HG03139 (cell line): ENCODE measurements around the gene SSPN.

ENCODE experiments used
- ATAC-seq: cut with Tn5 transposase; IDR thresholded peaks from one replicate; pipeline ENCODE4 v1.9.1; 2021; ENCODE audit not compliant: unreplicated experiment

The SSPN gene

DNA sequence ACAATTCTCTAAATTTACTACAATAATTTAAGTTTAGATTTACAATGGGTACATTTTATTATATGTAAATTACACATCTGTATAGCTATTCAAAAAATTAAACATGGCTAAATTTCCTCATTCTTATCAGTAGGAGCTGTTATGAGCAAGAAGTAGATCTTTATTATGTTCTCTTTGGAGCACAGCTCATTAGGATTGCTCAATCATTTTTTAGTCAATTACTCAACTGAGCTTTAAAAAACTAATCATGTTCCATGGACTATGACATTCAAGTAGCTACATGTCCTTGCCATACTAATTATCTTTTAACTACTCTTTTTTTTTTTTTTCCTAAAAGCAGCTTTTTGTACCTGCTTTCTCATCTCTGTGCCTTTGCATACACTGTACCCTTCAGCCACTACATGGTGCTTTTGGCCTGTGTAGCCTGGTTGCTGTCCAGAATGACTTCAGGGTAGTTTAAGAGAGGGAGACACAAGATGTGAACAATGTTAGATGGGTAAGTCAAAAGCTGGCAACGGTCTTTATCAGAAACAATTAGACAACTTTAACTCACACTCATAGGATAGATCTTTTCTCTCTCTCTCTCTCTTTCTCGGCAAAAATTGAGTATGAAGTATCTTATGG is 69.0 kb downstream of the SSPN start:
- no peak for ATAC-seq

DNA sequence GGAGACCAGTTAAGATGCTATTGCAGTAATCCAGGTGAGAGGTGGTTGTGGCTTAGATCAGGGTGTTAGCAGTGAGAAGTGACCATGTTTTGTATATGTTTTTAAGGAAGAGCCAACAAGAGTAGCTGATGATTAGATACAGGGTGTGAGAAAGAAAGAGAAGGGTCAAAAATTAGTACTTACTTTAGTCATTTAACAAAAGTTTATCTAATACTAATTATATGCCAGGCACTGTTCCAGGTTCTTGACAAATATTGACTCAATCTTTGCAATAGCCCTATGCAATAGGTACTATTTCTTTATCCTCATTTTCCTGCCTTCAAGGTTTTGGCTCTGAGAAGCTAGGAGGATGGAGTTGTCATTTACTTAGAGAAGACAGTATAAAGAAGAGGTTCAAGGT is 70.2 kb downstream of the SSPN start:
- no peak for ATAC-seq

DNA sequence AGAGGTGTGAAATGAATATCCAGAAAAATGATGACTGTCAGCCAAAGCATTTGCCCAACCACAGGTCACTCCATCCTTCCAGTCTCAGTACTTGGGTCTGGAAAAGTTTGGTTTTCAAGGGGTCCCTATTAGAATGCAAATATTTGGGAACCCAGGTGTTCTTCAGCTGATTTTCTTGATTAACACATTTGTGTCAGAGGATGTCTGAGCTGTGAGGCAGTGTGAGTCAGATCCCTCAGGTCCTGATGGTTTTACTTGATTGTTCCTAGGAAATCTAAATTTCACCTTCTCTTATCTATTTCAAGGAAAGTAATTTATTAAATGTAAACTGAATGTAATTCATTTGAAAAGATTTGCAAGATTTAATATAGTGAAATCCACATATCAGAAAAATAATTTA is 71.5 kb downstream of the SSPN start:
- ATAC-seq: no peak

DNA sequence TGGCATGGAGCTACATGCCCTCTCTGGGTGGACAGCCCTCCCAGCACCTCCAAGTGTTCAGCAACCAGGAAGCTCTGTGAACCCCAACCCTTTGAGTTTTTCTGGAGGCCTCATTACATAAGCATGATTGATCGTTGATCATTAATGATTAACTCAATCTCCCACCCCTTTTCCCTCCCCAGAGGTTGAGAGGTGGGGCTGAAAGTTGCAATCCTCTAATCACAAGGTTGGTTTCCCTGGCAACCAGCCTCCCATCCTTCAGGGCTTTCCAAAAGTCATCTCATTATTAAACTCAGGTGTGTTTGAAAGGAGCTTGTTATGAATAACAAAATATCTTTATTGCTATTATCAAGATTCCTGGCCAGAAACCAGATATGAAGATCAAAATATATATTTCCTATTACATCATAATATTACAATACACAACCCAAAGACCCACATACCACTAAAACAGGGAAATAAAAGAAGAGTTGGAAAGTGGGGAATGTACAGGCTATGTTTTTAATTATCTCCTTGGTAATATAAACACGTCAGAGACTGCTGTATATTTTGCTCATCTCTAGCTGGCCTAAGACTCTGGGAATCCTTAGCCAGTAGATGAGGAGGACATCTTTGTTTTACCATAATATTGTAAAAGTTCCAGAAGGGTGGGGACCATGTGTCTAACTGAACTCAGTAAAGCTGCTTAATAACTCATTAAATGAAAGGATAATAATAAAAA is 73.6 kb downstream of the SSPN start:
- no peak for ATAC-seq

DNA sequence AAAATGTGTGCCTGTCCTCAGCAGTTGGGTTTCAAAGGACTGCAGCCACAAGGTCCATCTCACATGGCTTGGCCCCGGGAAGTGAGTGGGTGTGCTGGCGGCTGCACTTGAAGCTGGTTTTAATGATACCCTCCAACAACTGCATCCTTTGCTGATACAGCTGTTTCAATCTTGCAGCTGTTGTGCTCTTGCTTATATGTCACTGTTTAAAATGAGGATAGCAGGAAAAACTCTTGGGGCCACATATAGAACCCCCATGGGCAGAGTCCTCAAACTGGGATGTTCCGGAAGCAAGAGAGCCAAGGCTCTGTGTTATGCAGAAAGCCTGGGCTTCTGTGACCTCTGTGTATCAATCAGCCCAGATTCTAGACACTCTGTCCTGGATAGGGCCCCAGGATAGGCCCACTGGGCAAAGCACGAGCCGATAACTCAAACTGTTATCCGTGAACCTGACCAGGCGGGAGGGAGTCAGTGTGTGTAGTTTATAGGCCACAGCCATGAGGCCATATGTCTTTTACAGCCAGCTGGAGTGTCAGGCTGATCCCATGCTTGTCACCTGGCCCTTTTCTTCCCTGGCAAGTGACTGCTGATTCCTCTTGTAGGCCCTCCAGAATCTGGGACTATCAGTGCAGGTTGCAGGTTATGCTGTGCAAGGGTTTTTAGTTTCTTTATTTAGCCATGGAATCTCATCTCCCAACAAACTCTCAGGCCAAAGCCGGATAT is 74.3 kb downstream of the SSPN start:
- ATAC-seq: no peak

DNA sequence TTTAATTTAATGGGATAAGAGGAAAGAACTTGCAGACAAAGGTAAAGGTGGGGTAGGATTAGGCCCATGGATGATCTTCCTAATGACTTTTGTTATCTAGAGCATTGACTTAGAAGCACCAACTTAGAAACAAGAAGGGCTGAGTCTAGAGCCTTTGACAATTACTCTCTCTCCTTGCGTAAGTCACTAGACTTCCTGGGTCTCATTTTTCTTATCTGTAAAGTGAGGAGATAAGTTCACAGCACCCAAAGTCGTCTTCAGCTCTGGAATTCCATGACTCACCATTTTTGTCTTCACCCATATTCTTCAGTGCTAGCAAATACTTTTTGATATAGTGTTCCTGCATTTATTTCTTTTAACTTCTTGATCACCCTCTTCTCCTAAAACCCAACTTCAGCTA is 75.7 kb downstream of the SSPN start:
- ATAC-seq: no peak

DNA sequence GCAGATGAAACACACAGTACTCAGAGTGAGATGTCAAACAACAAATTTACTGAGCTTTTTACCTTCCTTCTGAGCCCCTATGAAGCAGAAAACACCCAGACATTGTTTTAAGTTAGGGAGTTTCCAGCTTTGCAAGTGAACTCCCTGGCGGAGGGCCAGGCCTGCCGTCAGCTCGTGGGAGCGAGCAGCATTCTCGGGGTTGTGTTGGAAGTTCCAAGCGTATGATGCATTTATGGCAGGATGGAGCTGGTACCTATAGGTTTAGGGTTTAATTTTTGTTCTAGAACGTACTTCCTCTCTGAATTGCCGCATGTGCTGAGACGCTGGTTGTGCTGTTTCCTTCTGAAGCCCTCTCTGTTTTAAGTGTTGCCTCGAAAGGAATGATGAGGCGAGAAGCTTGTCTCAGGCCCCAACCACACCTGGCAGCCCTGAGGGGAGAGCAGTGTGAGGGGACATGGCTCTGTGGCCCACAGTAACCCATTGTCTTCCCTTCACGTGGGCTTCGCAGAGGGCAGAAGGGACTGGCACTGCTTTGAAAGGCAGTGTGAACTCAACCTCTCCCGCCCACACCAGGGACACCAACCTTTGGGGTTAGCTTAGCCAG is 76.6 kb downstream of the SSPN start:
- no peak for ATAC-seq

DNA sequence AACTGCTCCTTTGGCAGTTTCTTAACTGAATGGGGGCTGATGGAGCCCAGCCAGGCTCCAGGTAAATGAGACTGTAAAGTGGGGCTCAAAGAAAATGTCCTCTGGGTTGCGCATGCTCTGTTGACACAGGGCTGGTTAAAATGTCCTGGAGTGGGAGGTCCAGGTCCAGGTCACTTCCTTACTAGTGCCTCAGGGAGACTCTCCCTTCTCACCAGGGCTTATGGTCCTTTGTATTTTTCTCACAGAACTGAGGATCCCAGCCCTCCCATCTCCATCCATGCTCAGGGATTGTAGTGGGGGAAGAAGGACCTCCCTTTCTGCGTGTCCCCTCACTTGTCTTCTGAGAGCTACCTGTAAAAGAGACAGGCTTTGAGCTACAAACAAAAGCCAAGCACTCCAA is 77.5 kb downstream of the SSPN start:
- no peak for ATAC-seq

DNA sequence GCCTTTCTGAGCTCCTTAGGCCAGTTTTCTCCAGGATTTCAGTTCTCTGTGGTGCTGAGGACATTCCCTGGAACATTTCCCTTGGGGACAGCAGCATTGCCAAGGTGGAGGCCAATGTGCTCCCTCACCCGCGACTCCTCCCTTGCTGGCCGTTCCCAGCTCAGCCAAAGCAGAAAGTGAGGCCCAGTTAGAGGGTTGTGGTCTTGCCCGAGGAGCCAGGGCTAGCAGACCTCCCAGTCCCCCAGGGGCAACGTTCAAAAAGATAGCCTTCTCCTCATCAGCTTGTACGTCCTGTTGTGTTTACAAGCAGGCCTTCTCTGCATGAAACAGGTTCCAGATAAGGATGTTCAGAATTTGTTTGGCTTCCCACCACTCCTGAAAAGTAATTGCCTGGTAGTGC is 78.4 kb downstream of the SSPN start:
- ATAC-seq: no peak

DNA sequence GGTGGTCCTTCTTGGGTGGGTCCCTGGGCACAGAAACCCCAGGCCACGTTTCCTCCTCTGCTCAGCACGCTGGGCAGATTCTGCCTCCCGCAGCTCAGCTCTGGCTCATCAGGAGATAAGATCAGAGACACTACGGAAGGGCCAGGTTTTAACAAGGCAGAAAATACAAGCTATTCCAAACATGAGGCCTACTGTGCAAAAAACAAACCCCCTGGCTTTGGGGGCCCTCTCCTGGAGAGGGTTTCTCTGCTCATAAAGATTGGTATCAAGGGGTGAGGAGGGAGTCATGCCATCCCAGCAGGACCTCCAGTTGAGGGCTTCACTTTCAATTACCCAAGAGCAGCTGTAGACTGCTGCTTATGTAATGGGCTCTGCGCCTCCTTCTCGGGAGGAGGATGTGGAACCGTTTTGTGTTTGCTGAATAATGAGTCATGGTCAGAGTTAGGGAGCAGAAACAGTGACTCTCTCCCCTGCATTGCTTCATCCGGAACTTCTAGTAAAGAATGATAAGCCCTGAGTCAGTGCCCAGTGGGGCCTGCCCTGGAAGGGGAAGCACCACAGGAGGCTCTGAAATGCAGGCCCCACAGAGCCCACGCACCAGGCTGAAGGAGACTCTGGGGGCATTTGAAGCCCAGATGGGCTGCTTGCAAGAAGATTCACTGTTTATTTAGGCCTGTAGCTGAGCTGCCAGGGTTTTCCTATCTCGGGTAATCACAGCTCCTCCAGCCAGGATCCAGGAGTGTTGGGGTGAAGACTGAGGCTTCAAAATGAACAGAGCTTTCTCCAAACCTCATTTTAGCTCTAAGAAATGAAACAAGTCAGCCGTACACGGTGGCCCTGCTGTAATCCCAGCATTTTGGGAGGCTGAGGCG is 79.3 kb downstream of the SSPN start:
- ATAC-seq: peak; percentile 94

DNA sequence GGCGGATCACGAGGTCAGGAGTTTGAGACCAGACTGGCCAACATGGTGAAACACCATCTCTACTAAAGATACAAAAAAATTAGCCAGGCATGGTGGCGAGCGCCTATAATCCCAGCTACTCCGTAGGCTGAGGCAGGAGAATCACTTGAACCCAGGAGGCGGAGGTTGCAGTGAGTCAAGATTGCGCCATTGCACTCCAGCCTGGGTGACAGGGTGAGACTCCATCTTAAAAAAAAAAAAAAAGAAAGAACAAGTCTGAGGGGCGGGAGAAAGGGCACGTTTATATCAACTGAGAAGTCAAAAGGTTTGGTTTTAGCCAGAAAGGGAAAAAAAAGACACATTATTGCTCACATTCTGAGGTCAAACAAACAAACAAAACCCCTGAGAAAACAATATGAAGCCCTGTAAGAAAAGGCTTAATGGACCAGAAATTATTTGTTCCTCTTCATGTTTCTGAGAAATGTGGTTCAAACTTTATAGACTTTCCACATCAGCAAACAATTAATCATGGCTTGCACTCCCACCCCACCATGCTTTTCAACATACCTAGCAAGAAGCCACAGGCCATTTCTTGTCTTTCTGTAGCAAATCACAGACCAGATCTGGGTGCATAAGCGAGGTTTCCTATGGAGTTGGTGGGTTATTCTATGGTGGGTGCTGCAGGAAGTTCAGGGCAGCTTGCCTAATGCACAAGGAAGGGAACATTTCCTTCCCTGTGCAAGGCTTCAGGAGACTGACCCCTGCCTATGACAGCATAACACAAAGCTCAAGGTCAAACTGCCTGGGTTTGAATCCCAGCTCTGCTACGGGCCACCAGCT is 80.1 kb downstream of the SSPN start:
- ATAC-seq: no peak

DNA sequence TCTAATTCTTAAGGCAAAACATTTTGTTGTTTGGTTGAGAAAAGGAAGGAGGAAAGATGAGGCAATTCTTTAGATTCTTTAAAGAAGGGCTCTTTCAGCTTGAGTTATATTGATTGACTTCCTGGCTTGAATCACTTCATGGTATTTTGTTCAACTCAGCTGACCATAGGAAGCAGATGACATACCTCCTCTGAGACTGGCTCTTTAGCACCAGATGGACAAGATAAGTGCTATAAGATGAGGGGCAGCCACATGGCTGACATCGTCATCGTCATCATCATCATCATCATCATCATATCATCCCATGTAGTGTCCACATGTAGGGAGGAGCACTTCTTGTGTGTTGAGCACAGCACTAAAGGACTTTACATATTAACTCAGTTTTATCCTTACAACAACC is 81.3 kb downstream of the SSPN start:
- no peak for ATAC-seq

DNA sequence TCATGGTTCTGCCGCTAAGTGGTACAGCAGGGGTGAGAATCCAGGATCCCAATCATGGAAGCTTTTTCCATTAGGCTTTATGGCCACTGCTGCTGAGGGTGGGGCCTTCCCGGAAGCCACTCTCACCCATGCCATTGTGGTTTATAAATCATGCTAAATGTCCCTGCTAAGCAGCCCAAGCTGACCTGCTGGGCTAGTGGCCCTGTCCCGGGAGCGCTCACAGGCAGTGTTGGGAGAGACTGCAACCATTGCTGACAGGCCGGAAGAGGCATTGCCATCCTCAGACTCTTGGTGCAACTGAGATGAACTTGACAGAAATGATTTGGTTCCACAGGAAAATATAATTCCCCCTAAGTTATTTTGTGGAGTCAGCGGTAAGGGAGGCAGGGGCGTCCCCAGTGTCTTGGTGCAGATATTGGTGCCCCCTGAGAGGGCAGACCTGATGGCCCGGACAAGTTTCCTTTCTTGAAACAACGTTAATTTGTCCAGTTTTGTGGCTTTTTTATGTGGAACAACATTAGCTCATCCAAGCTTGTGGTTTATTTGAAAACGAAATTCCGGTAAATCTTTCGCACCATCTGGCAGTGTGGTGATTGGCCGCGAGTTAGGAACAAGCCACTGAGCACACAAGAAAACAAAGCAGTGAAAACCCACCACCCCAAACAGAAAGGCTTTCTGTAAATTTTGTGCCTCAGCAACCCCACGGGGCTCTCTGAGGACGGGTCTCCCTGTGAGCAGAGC is 82.3 kb downstream of the SSPN start:
- no peak for ATAC-seq

DNA sequence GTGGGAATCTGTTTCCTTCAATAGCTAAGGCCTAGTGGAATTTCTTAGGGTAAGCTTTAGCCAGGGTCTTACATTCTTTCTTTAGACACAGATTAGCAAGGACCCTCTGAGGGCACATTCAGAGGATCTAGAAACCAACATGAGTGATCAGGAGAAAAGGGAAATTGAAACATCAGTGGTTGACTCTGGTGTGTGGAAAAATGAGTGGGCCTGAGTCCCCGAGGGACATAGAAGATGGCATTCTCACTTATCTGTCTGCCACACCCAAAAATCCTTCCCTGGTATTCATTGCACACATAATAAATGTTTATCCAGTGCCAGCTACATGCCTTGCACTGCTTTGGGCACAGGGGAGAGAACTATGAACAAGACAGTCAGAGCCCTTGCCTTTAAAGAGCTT is 82.9 kb downstream of the SSPN start:
- no peak for ATAC-seq

DNA sequence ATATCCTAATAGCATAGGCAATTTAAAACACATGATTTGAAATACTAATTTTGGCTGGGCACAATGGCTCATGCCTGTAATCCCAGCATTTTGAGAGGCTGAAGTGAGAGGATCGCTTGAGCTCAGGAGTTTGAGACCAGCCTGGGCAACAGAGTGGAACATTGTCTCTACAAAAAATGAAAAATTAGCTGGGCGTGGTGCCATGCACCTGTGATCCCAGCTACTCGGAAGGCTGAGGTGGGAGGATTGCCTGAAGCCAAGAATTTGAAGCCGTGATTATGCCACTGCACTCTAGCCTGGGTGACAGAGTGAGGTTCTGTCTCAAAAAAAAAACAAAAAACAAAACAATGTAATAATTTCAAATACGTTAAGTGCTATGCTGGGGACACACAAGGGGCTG is 83.3 kb downstream of the SSPN start:
- no peak for ATAC-seq

DNA sequence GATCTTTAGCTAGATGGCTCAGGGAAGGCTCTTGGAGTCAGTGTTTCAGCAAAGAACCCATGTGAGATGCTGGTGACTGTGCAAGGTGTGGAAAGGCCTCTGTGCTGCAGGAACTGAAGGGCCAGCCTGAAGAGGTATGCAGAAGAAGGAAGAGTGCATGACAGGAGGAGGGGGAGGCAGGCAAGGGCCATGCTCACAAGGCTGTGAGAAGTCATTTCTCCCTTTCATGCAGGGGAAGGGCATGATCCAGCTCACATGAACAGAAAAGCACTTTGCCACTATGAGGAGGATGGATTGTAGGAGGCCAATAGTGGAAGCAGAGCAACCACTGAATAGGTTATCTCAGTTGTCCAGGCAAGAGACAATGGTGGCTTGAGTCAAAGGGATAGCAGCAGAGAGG is 83.7 kb downstream of the SSPN start:
- ATAC-seq: no peak

DNA sequence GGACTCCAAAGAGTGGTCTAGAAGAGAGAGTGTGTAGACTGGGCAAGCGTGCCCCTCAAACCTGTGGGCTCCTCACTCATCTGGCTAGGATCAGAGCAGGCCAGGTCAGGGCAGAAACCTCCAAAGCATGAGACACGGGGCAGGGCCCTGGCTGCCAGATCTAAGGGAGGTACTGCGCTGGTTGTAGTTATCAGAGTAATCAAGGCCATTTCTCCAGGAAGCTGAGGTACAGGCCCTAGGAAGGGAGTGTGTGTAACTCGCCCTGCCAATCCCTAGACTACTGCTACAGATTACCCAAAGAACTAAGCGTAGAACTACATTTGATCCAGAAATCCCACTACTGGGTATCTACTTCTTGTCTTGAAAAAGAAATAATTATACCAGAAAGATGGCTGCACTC is 84.5 kb downstream of the SSPN start:
- ATAC-seq: no peak

DNA sequence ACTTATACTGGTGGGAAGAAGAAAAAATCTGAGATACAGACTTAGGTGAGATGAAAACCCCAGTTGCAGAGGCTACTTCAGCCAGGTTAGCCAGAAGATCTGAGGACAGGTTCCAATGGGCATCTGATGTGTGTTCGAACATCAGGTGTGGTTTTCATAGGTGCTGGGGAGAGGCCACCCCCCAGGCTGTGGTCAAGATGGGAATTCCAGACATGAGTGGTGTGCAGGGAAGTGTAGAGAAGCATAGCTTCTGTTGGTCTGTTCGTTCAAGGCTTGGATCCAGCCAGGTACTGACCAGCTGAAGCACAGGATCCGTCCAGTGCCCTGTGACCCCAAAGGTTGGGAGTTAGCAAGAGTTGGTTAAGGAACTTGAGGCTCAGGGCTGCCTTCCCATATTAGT is 85.5 kb downstream of the SSPN start:
- no peak for ATAC-seq

DNA sequence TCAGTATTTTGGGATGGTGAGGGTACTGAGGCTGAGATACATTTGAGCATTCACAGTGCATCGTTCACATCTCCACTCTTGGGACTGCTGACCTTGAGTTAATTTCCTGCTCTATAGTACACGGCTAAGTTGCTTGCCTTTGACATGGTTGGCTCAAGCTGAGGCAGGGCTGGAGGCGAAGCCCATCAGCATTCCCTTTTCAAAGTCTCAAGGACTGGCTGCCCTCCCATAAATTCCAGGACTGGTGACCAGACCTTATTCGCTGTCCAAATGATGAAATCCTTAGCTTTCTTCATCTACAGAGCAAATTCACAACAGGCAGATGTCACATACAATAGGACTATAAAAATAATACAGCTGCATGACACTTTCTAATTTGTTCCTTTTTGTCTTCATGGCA is 85.9 kb downstream of the SSPN start:
- no peak for ATAC-seq
